IPS DF 6.9 (cell line): ENCODE measurements around the gene MARK1.

Experiments used
- DNase-seq: peaks from one replicate; pipeline ENCODE4 v3.0.0-alpha.2; 2013; ENCODE audit warnings: low read depth, low spot score
- H3K27ac ChIP-seq: one replicate; pipeline ENCODE4 v1.5.1; 2013; ENCODE audit warnings: low read length, control low read depth
- H3K27me3 ChIP-seq: 2 replicates; pipeline ENCODE4 v1.6.1; 2013; ENCODE audit warnings: mild to moderate bottlenecking, low read length; ENCODE audit not compliant: control insufficient read depth, insufficient read depth
- H3K36me3 ChIP-seq: 2 replicates; pipeline ENCODE4 v1.6.1; 2013; ENCODE audit warnings: low read length; ENCODE audit not compliant: control insufficient read depth, insufficient read depth
- H3K4me1 ChIP-seq: 2 replicates; pipeline ENCODE4 v1.6.1; 2013; ENCODE audit warnings: low read length; ENCODE audit not compliant: control insufficient read depth, insufficient read depth
- H3K4me3 ChIP-seq: 2 replicates; pipeline ENCODE4 v1.5.1; 2013; ENCODE audit warnings: mild to moderate bottlenecking, low read length
- H3K9me3 ChIP-seq: 2 replicates; pipeline ENCODE4 v1.6.1; 2013; ENCODE audit warnings: low read length, inconsistent platforms; ENCODE audit not compliant: control insufficient read depth, insufficient read depth
- WGBS: extraction: QIAGEN DNeasy Blood & Tissue Kit; methylation state at CpG from one replicate; pipeline ENCODE4 v1.1.7; 2013; ENCODE audit warnings: mixed read lengths, missing lambda C conversion rate; ENCODE audit not compliant: insufficient read length, insufficient coverage; 5-methylcytosine and 5-hydroxymethylcytosine counted together

Gene MARK1

DNA sequence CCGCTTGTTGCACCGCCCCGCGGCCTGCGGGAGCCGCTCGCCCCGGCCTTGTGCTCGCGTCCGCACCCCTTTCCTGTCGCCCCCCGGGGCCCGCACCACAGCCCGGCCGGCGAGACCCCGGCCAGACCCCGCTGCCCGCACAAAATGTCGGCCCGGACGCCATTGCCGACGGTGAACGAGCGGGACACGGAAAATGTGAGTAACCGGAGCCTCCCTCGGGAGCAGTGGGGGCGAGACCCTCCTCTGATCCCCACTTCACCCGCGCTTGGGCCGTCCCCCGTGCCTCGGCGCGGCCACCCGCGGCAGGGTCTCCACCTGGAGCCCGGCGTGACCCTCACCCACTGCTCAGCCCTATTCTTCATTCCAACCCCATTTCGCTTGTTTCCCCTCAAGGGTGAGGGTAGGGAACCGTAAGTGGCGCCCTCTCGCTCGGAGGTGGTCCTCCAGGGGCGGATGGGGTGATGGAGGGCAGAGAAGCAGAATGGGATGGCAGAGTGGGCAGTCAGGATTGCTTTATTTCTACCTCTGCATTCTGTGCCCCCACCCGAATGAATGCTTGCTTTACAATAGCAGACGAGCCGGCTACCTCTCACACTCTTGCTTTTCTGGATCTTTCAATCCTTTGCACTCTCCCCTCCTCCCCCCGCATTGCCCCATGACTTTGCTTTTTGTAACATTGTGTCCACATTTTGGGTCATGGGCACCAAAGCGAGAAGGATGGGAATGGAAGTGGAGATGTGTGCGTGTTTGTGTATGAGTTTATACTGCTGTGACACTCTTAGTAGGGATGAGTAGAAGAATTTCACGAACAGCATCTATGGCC is 954 bp downstream of the MARK1 start:
- no peak for DNase-seq
- WGBS, result no CpG with 5 or more reads among the region's 55 CpGs
- no peaks in the 10 kb centered on the region for H3K27me3 ChIP-seq
- H3K9me3 ChIP-seq, result no peaks in the 10 kb centered on the region
- H3K36me3 ChIP-seq, result no peaks in the 10 kb centered on the region
- peak overlapping the region; percentile 80 for H3K4me3 ChIP-seq
- no peak overlapping the region for H3K27ac ChIP-seq
- H3K4me1 ChIP-seq, result no peaks in the 10 kb centered on the region; the same call in 1 of the 2 replicates

GRCh38 chr1:220529521-220530020 is 1.6 kb downstream of the MARK1 start:
- WGBS, result no CpG with 5 or more reads among the region's 6 CpGs

GRCh38 chr1:220533504-220534109 is 5.7 kb downstream of the MARK1 start:
- whole genome bisulfite sequencing, result no CpG with 5 or more reads among the region's 2 CpGs
- no peaks in the 10 kb centered on the region for H3K4me1 ChIP-seq
- H3K4me3 ChIP-seq, result no peak overlapping the region
- no peak for DNase-seq
- no peaks in the 10 kb centered on the region for H3K27me3 ChIP-seq
- no peaks in the 10 kb centered on the region for H3K36me3 ChIP-seq
- no peaks in the 10 kb centered on the region for H3K9me3 ChIP-seq
- no peak overlapping the region for H3K27ac ChIP-seq

More at GRCh38 chr1:220529521-220530020, 1.6 kb downstream of the MARK1 start:
- H3K27me3 ChIP-seq, result no peaks in the 10 kb centered on the region
- no peaks in the 10 kb centered on the region for H3K36me3 ChIP-seq
- no peaks in the 10 kb centered on the region; the same call in 1 of the 2 replicates for H3K4me1 ChIP-seq
- no peaks in the 10 kb centered on the region for H3K9me3 ChIP-seq
- H3K27ac ChIP-seq, result no peak overlapping the region
- DNase-seq, result no peak
- H3K4me3 ChIP-seq, result peak overlapping the region; percentile 80; the same call in 1 of the 2 replicates

GRCh38 chr1:220544901-220545303 is 17.0 kb downstream of the MARK1 start:
- DNase-seq, result no peak

GRCh38 chr1:220550811-220551399 is 23.0 kb downstream of the MARK1 start:
- no peaks in the 10 kb centered on the region for H3K36me3 ChIP-seq
- no peak for DNase-seq
- no peak overlapping the region for H3K27ac ChIP-seq
- no CpG with 5 or more reads among the region's 6 CpGs for WGBS
- H3K4me1 ChIP-seq, result no peaks in the 10 kb centered on the region
- no peak overlapping the region for H3K4me3 ChIP-seq
- H3K27me3 ChIP-seq, result no peaks in the 10 kb centered on the region
- H3K9me3 ChIP-seq, result no peaks in the 10 kb centered on the region

More at GRCh38 chr1:220544901-220545303, 17.0 kb downstream of the MARK1 start:
- no peak overlapping the region for H3K27ac ChIP-seq
- no CpG with 5 or more reads among the region's 3 CpGs for WGBS
- H3K4me1 ChIP-seq, result no peaks in the 10 kb centered on the region
- no peaks in the 10 kb centered on the region for H3K36me3 ChIP-seq
- no peaks in the 10 kb centered on the region for H3K27me3 ChIP-seq
- H3K9me3 ChIP-seq, result no peaks in the 10 kb centered on the region
- H3K4me3 ChIP-seq, result no peak overlapping the region

DNA sequence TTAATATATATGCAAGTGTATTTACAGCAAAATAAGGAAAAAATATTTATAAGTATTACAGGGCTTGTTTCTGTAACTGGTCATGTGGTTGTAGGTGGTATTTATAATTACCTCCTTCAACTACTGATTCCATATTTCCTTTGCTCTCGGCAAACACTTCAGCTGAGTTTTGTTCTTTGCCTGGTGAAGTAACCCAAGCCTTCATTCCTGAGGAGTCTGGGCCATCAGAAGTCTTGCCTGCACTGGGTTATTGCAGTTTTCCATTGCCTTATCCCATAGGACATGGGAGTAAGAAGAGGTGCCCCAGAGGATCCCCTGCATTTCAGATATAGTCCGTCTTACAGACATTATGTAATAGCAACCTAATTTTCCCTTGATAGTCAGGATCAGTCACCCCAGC is 23.8 kb downstream of the MARK1 start:
- no peak for DNase-seq
- no peaks in the 10 kb centered on the region for H3K9me3 ChIP-seq
- no peaks in the 10 kb centered on the region for H3K36me3 ChIP-seq
- no peak overlapping the region for H3K27ac ChIP-seq
- H3K4me3 ChIP-seq, result no peak overlapping the region
- no peaks in the 10 kb centered on the region for H3K27me3 ChIP-seq
- no peaks in the 10 kb centered on the region for H3K4me1 ChIP-seq
- no CpG with 5 or more reads among the region's 2 CpGs for WGBS

DNA sequence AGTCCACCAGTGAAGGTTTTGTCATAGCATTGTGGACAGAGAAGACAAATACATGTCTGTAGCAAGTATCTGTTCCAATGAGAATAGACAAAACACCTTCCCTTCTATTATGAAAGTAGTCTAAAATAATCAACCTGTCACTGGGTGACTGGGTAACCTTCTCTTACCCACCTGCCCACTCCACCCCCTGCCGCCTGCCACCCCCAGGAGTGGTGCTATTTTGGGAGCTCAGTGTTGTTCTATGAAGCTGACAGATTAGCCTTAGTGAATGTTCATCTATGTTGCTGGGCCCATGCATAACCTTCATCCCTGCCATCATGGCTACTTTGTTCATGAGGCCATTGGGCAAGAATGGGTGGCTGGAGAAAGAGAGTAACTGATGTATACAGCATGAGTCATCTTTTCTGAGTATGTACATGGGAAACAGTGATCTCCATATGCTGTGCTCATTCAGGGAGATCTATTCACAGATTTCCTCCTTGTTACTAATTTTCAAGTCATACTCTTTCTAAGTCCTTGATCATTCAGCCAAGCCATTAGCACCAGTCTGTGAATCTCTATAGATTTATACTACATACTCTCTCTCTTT is 24.8 kb downstream of the MARK1 start:
- Histone ChIP-seq H3K9me3 (no peaks in the 10 kb centered on the region), H3K4me3 (no peak overlapping the region), H3K4me1 (no peaks in the 10 kb centered on the region), H3K27me3 (no peaks in the 10 kb centered on the region), H3K27ac (no peak overlapping the region), H3K36me3 (no peaks in the 10 kb centered on the region)
- no CpG with 5 or more reads among the region's 1 CpG for WGBS
- no peak for DNase-seq

DNA sequence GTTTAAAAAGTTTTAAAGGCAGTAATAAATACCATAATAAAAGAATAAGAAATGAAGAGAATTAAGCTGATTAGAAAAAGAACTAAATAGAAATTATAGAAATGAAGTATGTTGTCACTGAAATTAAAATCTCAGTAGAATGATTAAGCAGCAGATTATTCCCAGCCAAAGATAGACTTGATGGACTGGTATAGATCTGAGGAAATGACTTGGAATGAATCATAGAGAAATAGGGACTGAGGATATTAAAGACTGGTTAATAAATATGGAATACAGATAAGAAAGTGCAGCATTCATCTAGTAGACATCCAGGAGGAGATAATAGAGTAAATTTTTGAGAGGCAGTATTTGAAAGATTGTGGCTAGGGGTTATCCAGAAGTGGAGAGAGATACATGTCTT is 28.7 kb downstream of the MARK1 start:
- no peak for DNase-seq
- Histone ChIP-seq H3K27me3 (no peaks in the 10 kb centered on the region), H3K4me3 (no peak overlapping the region), H3K36me3 (no peaks in the 10 kb centered on the region), H3K27ac (no peak overlapping the region), H3K9me3 (no peaks in the 10 kb centered on the region), H3K4me1 (no peaks in the 10 kb centered on the region; the same call in 1 of the 2 replicates)

- Histone ChIP-seq H3K36me3 (no peaks in the 10 kb centered on the region), H3K27ac (no peak overlapping the region), H3K27me3 (no peaks in the 10 kb centered on the region), H3K4me3 (no peak overlapping the region), H3K4me1 (no peaks in the 10 kb centered on the region; the same call in 1 of the 2 replicates), H3K9me3 (no peaks in the 10 kb centered on the region)
- no peak for DNase-seq
- no CpG with 5 or more reads among the region's 1 CpG for WGBS
Observed at GRCh38 chr1:220563564-220563963, 35.6 kb downstream of the MARK1 start.

GRCh38 chr1:220564216-220564615 is 36.3 kb downstream of the MARK1 start:
- Histone ChIP-seq H3K36me3 (no peaks in the 10 kb centered on the region), H3K9me3 (no peaks in the 10 kb centered on the region), H3K4me3 (no peak overlapping the region), H3K27ac (no peak overlapping the region), H3K27me3 (no peaks in the 10 kb centered on the region), H3K4me1 (no peaks in the 10 kb centered on the region; the same call in 1 of the 2 replicates)
- no CpG with 5 or more reads among the region's 3 CpGs for WGBS
- no peak for DNase-seq
